H1 (cell line): Measurements from ENCODE around the gene RAB21. TPM values are rescaled to one million over a fixed set of nuclear protein-coding genes. Genes with fewer than 3 reads are reported as not detected.

Source experiments
- CTCF ChIA-PET: fragments of 300-600 bp; sonication (Branson Sonifier 250); formaldehyde crosslinking; loops from one replicate; lab custom pipeline; 2021; ENCODE audit not compliant: partially characterized antibody; lab: Charles Lee
- POLR2A ChIA-PET: fragments of 300-600 bp; sonication (Branson Sonifier 250); formaldehyde crosslinking; loops from one replicate; lab custom pipeline; 2021; ENCODE audit warnings: inconsistent platforms; ENCODE audit not compliant: partially characterized antibody; lab: Charles Lee
- DNase-seq, 2 experiments: peaks; one replicate each; pipeline versions ENCODE4 v3.0.0 to v3.0.0-alpha.2; 2010 to 2022; ENCODE audit warnings: low spot score in 2 of 2, low read depth in 1 of 2, mixed read lengths in 1 of 2
- FAIRE-seq: peaks from 2 replicates; lab custom pipeline; 2011; peaks lifted over from hg19 to GRCh38; lab: Jason Lieb, UNC
- H2AFZ ChIP-seq: 2 replicates; pipeline ENCODE4 v1.8.1; 2012; ENCODE audit warnings: low read length, inconsistent platforms
- H2AK5ac ChIP-seq: 2 replicates; pipeline ENCODE4 v1.6.1; 2013; ENCODE audit warnings: low read depth, low read length
- H2BK120ac ChIP-seq: replicated peaks from 2 replicates; pipeline ENCODE3; 2013; ENCODE audit warnings: low read depth, low read length, inconsistent platforms
- H2BK12ac ChIP-seq: 2 replicates; pipeline ENCODE4 v1.6.1; 2013; ENCODE audit warnings: low read depth, low read length
- H2BK15ac ChIP-seq: 2 replicates; pipeline ENCODE4 v1.6.1; 2013; ENCODE audit warnings: low read length
- H2BK20ac ChIP-seq: 2 replicates; pipeline ENCODE4 v1.6.1; 2013; ENCODE audit warnings: low read length
- H2BK5ac ChIP-seq: 2 replicates; pipeline ENCODE4 v1.6.1; 2013; ENCODE audit warnings: low read depth, low read length
- H3K14ac ChIP-seq: 2 replicates; pipeline ENCODE4 v1.6.1; 2013; ENCODE audit warnings: inconsistent platforms; ENCODE audit not compliant: insufficient read length
- H3K18ac ChIP-seq: 2 replicates; pipeline ENCODE4 v1.6.1; 2013; ENCODE audit warnings: low read length; ENCODE audit errors: extremely low read depth
- H3K23ac ChIP-seq: 2 replicates; pipeline ENCODE4 v1.6.1; 2013; ENCODE audit warnings: inconsistent platforms; ENCODE audit not compliant: insufficient read length
- H3K23me2 ChIP-seq: 2 replicates; pipeline ENCODE4 v1.6.1; 2013; ENCODE audit warnings: low read depth, low read length
- H3K27ac ChIP-seq: 2 replicates; pipeline ENCODE4 v1.6.1; 2011; ENCODE audit warnings: low read depth, low read length, inconsistent platforms
- H3K27me3 ChIP-seq, 4 experiments: replicated peaks in 1 of 4; 1 replicate in 1 of 4; 2 replicates in 3 of 4; pipeline versions ENCODE4 v1.6.1 to v1.8.1; 2011 to 2013; ENCODE audit warnings: low read length in 3 of 4, mild to moderate bottlenecking in 3 of 4, inconsistent platforms in 2 of 4, mixed read lengths in 2 of 4, moderate library complexity in 1 of 4; ENCODE audit not compliant: control insufficient read depth in 3 of 4, insufficient read depth in 3 of 4; ENCODE audit errors: extremely low read depth in 1 of 4
- H3K36me3 ChIP-seq, 4 experiments: 2 replicates each; pipeline versions ENCODE4 v1.6.1 to v1.8.1; 2011 to 2013; ENCODE audit warnings: mild to moderate bottlenecking in 4 of 4, low read length in 3 of 4, moderate library complexity in 2 of 4, control low read depth in 1 of 4, inconsistent platforms in 1 of 4; ENCODE audit not compliant: insufficient read depth in 4 of 4, control insufficient read depth in 2 of 4
- H3K4ac ChIP-seq: replicated peaks from 2 replicates; pipeline ENCODE3; 2013; ENCODE audit warnings: low read length, low read depth, mixed read lengths, inconsistent platforms; ENCODE audit not compliant: insufficient read length
- H3K4me1 ChIP-seq, 4 experiments: replicated peaks in 1 of 4; 1 replicate in 1 of 4; 2 replicates in 3 of 4; pipeline versions ENCODE4 v1.6.1 to v1.8.1; 2011 to 2013; ENCODE audit warnings: low read length in 3 of 4, inconsistent platforms in 2 of 4, mixed read lengths in 1 of 4; ENCODE audit not compliant: insufficient read depth in 4 of 4, control insufficient read depth in 3 of 4
- H3K4me2 ChIP-seq, 2 experiments: 2 replicates each; pipeline versions ENCODE4 v1.6.1 to v1.8.1; 2011 to 2013; ENCODE audit warnings: low read depth in 2 of 2, low read length in 2 of 2, control low read depth in 1 of 2, inconsistent platforms in 1 of 2, mild to moderate bottlenecking in 1 of 2; ENCODE audit not compliant: insufficient read depth in 1 of 2
- H3K4me3 ChIP-seq, 4 experiments: fragments of 200-600, 300-600 bp in 1 of 4; sonication (generic), shearing (Covaris generic), sonication (Bioruptor Twin) in 1 of 4; 2 replicates each; pipeline versions ENCODE4 v1.5.1 to v1.8.1; 2011 to 2016; ENCODE audit warnings: low read length in 4 of 4, low read depth in 3 of 4, control low read depth in 2 of 4, inconsistent platforms in 2 of 4, mild to moderate bottlenecking in 2 of 4, mixed read lengths in 1 of 4, moderate library complexity in 1 of 4; ENCODE audit not compliant: insufficient read depth in 2 of 4; ENCODE audit errors: extremely low read depth in 1 of 4
- H3K56ac ChIP-seq: replicated peaks from 2 replicates; pipeline ENCODE3; 2013; ENCODE audit warnings: low read depth, mild to moderate bottlenecking, mixed read lengths, low read length, inconsistent platforms; ENCODE audit not compliant: insufficient read length
- H3K79me1 ChIP-seq: 2 replicates; pipeline ENCODE4 v1.6.1; 2013; ENCODE audit warnings: low read depth, low read length, control low read depth
- H3K79me2 ChIP-seq, 2 experiments: 2 replicates each; pipeline versions ENCODE4 v1.6.1 to v1.8.1; 2012 to 2013; ENCODE audit warnings: low read length in 2 of 2, mild to moderate bottlenecking in 2 of 2, inconsistent platforms in 1 of 2; ENCODE audit not compliant: insufficient read depth in 2 of 2, control insufficient read depth in 1 of 2
- H3K9ac ChIP-seq, 4 experiments: replicated peaks in 1 of 4; 1 replicate in 1 of 4; 2 replicates in 3 of 4; pipeline versions ENCODE4 v1.6.1 to v1.8.1; 2011 to 2013; ENCODE audit warnings: low read depth in 3 of 4, low read length in 3 of 4, control low read depth in 2 of 4, mild to moderate bottlenecking in 2 of 4, moderate library complexity in 2 of 4, inconsistent platforms in 1 of 4; ENCODE audit errors: extremely low read depth in 1 of 4
- H3K9me3 ChIP-seq, 2 experiments: 2 replicates each; pipeline versions ENCODE4 v1.6.1 to v1.8.1; 2012 to 2013; ENCODE audit warnings: mild to moderate bottlenecking in 2 of 2, moderate library complexity in 2 of 2, control low read depth in 1 of 2, inconsistent platforms in 1 of 2, low read depth in 1 of 2, low read length in 1 of 2, mixed read lengths in 1 of 2; ENCODE audit not compliant: insufficient read depth in 2 of 2
- H4K20me1 ChIP-seq, 2 experiments: replicated peaks in 1 of 2; 2 replicates each; pipeline versions ENCODE3 to v1.8.1; 2011 to 2013; ENCODE audit warnings: inconsistent platforms in 2 of 2, low read length in 2 of 2, mild to moderate bottlenecking in 1 of 2; ENCODE audit not compliant: insufficient read depth in 2 of 2, control insufficient read depth in 1 of 2
- H4K5ac ChIP-seq: 2 replicates; pipeline ENCODE4 v1.6.1; 2013; ENCODE audit warnings: low read length, low read depth, mixed read lengths, inconsistent platforms; ENCODE audit not compliant: insufficient read length
- H4K8ac ChIP-seq: 2 replicates; pipeline ENCODE4 v1.8.0; 2013; ENCODE audit warnings: mild to moderate bottlenecking, moderate library complexity, low read length, inconsistent platforms; ENCODE audit not compliant: insufficient read depth; ENCODE audit errors: extremely low read depth
- H4K91ac ChIP-seq: replicated peaks from 2 replicates; pipeline ENCODE3; 2013; ENCODE audit warnings: low read length, mixed read lengths, inconsistent platforms; ENCODE audit not compliant: insufficient read length
- ATF3 ChIP-seq: IDR thresholded peaks from 2 replicates; pipeline ENCODE4 v1.6.1; 2011; ENCODE audit warnings: low read depth, mild to moderate bottlenecking, low read length; ENCODE audit not compliant: insufficient read depth
- BACH1 ChIP-seq: IDR thresholded peaks from 2 replicates; pipeline ENCODE4 v1.6.1; 2012; ENCODE audit warnings: low read length, improper control_type of control experiment
- BRCA1 ChIP-seq: IDR thresholded peaks from 2 replicates; pipeline ENCODE4 v1.6.1; 2012; ENCODE audit warnings: low read depth, low read length, improper control_type of control experiment
- CEBPB ChIP-seq: IDR thresholded peaks from 2 replicates; pipeline ENCODE4 v1.6.1; 2012; ENCODE audit warnings: low read depth, low read length
- CREB1 ChIP-seq: IDR thresholded peaks from 2 replicates; pipeline ENCODE4 v1.6.1; 2012; ENCODE audit warnings: inconsistent platforms
- EZH2 ChIP-seq: fragments of 200-600 bp; sonication (generic); IDR thresholded peaks from 2 replicates; pipeline ENCODE4 v1.7.1; 2012; ENCODE audit warnings: low read depth, mild to moderate bottlenecking, moderate library complexity, low read length, inconsistent platforms; ENCODE audit not compliant: severe bottlenecking
- MAX ChIP-seq: IDR thresholded peaks from 2 replicates; pipeline ENCODE4 v1.6.1; 2012; ENCODE audit warnings: inconsistent platforms
- SIRT6 ChIP-seq: IDR thresholded peaks from one replicate; pipeline ENCODE4 v1.7.1; 2012; ENCODE audit warnings: low read length, inconsistent platforms
- SP2 ChIP-seq: IDR thresholded peaks from 2 replicates; pipeline ENCODE4 v1.6.1; 2012; ENCODE audit warnings: mild to moderate bottlenecking, low read length, inconsistent platforms
- SUZ12 ChIP-seq: fragments of 200-600 bp; sonication (generic); IDR thresholded peaks from 2 replicates; pipeline ENCODE4 v1.6.1; 2012; ENCODE audit warnings: mild to moderate bottlenecking, inconsistent platforms, low read length, moderate library complexity, mixed read lengths
- ZNF274 ChIP-seq: IDR thresholded peaks from 2 replicates; pipeline ENCODE4 v1.7.0; 2012; ENCODE audit warnings: low read length, borderline replicate concordance; ENCODE audit errors: extremely low read depth
- WGBS, 2 experiments: shearing (Covaris generic) in 1 of 2; methylation state at CpG; one replicate each; pipeline versions ENCODE4 v1.1.6 to v1.1.7; 2013 to 2015; ENCODE audit warnings: low lambda C conversion rate in 2 of 2, mixed read lengths in 2 of 2, inconsistent platforms in 1 of 2, low coverage in 1 of 2, missing lambda C conversion rate in 1 of 2; ENCODE audit not compliant: insufficient replicate concordance in 2 of 2, insufficient coverage in 1 of 2, insufficient read length in 1 of 2; ENCODE audit errors: extremely low coverage in 1 of 2, missing lambda C conversion rate in 1 of 2; 5-methylcytosine and 5-hydroxymethylcytosine counted together
- polyA plus RNA-seq, 7 experiments: library from polyadenylated mRNA; depleted of rRNA in 3 of 7; stranded (reverse) in 5 of 7; unstranded in 2 of 7; fragments of >200 nt in 5 of 7; fragments of 200-250 nt in 2 of 7; gene quantifications; 1 replicate in 5 of 7; 2 replicates in 1 of 7; 4 replicates in 1 of 7; pipeline versions ENCODE4 v1.2.1 to v1.2.3, GENCODE V29; 2011 to 2013; ENCODE audit warnings: missing spikeins in 2 of 7, mixed read lengths in 2 of 7
- total RNA-seq: library from RNA; stranded (reverse); fragmentation: NEBNext Ultra II Directional; extraction: Animal tissue kit (Norgen Biotek cat#: 25700); gene quantifications from 2 replicates; pipeline ENCODE4 v1.2.1, GENCODE V29; 2021
- TF ChIP-seq, protein P1 (sequence below): IDR thresholded peaks from 2 replicates; pipeline ENCODE4 v1.6.1; 2011; ENCODE audit warnings: low read length, improper control_type of control experiment

RAB21 gene
- total and polyA plus RNA-seq, 2 of the 8 experiments (the other 6 are each of a cell fraction or from before 2014, with no cell fraction given), result 1.2 to 47.2 TPM

DNA sequence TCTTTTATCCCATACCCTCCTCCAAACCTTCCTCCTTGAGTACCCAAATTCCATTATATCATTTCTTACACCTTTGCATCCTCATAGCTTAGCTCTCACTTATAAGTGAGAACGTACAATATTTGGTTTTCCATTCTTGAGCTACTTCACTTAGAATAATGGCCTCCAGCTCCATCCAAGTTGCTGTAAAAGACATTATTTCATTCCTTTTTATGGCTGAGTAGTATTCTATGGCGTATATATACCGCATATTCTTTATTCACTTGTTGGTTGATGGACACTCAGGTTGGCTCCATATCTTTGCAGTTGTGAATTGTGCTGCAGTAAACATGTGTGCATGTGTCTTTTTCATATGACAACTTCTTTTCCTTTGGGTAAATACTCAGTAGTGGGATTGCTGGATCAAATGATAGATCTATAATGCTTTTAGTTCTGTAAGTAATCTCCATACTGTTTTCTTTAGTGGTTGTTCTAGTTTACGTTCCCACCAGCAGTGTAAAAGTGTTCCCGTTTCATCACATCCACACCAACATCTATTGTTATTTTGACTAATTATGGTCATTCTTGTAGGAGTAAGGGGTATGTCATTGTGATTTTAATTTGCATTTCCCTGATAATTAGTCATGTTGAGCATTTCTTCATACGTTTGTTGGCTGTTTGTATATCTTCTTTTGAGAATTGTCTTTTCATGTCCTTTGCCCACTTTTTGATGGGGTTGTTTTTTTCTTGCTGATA lies 10.1 kb downstream of the RAB21 start:
- no peak for FAIRE-seq
- no peak overlapping the region for H4K8ac ChIP-seq
- no peak overlapping the region for H3K4ac ChIP-seq
- no peak overlapping the region for H4K5ac ChIP-seq
- H3K4me3 ChIP-seq, result no peak overlapping the region
- H3K14ac ChIP-seq, result no peak overlapping the region
- H2AFZ ChIP-seq, result no peak overlapping the region
- no peaks in the 10 kb centered on the region for H3K4me1 ChIP-seq
- no peak overlapping the region for H3K4me2 ChIP-seq
- DNase-seq, result no peak
- peaks cover 11 to 95% of the 10 kb centered on the region in 2 experiments for H3K79me2 ChIP-seq
- no peak overlapping the region for H2AK5ac ChIP-seq
- WGBS, 2 experiments, result 88% methylated on average over 6 of the region's 6 CpGs; no CpG with 5 or more reads in 1 of the 2 experiments
- ChIA-PET CTCF (interaction anchor here (1.5 kb wide), 1 partner anchor 15 kb away, joined by 3 read pairs; no protein-coding TSS in a partner anchor), POLR2A (no interaction called here)
- H3K9me3 ChIP-seq, result no peaks in the 10 kb centered on the region
- H3K36me3 ChIP-seq, result no peaks in the 10 kb centered on the region; a peak in 1 of 8 replicates
- no peak overlapping the region for H3K23ac ChIP-seq
- no peak overlapping the region for H3K27ac ChIP-seq
- H4K91ac ChIP-seq, result no peak overlapping the region
- peaks cover 7% of the 10 kb centered on the region in 2 experiments for H4K20me1 ChIP-seq
- no peak overlapping the region for H3K56ac ChIP-seq
- H3K23me2 ChIP-seq, result no peaks in the 10 kb centered on the region
- H3K18ac ChIP-seq, result no peak overlapping the region
- no peak overlapping the region for H2BK20ac ChIP-seq
- no peak overlapping the region for H3K9ac ChIP-seq
- H2BK12ac ChIP-seq, result no peak overlapping the region
- H2BK5ac ChIP-seq, result no peak overlapping the region
- no peak overlapping the region for H2BK120ac ChIP-seq
- H3K27me3 ChIP-seq, result no peaks in the 10 kb centered on the region
- no peak overlapping the region for H2BK15ac ChIP-seq
- peaks cover 4% of the 10 kb centered on the region for H3K79me1 ChIP-seq
- TF ChIP-seq SP2 (no peak), BACH1 (no peak), MAX (no peak), EZH2 (no peak), ATF3 (no peak), SUZ12 (no peak), CEBPB (no peak), CREB1 (no peak), SIRT6 (no peak), BRCA1 (no peak), ZNF274 (no peak)
- TF ChIP-seq, protein P1, sequence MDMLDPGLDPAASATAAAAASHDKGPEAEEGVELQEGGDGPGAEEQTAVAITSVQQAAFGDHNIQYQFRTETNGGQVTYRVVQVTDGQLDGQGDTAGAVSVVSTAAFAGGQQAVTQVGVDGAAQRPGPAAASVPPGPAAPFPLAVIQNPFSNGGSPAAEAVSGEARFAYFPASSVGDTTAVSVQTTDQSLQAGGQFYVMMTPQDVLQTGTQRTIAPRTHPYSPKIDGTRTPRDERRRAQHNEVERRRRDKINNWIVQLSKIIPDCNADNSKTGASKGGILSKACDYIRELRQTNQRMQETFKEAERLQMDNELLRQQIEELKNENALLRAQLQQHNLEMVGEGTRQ, result no peak
